Stomach (tissue), 9 donors: Measurements from ENCODE around the gene ETV7. TPM values are rescaled to one million over a fixed set of nuclear protein-coding genes. Genes with fewer than 3 reads are reported as not detected.

Source experiments
- DNase-seq, 2 donors: peaks; one replicate each; pipeline versions ENCODE4 v3.0.0 to v3.0.0-alpha.2; 2013 to 2019
- H3K27ac ChIP-seq, 5 donors: fragments of 200-600 bp in 4 of 5; sonication (generic) in 4 of 5; one replicate each; pipeline ENCODE4 v1.5.1; 2013 to 2019; ENCODE audit warnings: mild to moderate bottlenecking in 1 of 5, moderate library complexity in 1 of 5
- H3K27me3 ChIP-seq, 3 donors: fragments of 200-600 bp; sonication (generic); one replicate each; pipeline ENCODE4 v1.5.1; 2017 to 2019; ENCODE audit warnings: mixed run types in 1 of 3
- H3K36me3 ChIP-seq, 4 donors: fragments of 200-600 bp; sonication (generic); 1 replicate in 3 of 4; 2 replicates in 1 of 4; pipeline ENCODE4 v1.5.1; 2016 to 2019
- H3K4me1 ChIP-seq, 4 donors: fragments of 200-600 bp; sonication (generic); one replicate each; pipeline ENCODE4 v1.5.1; 2016 to 2019
- H3K4me3 ChIP-seq, 4 donors: fragments of 200-600 bp; sonication (generic) in 3 of 4; one replicate each; pipeline ENCODE4 v1.5.1; 2016 to 2019; ENCODE audit warnings: mild to moderate bottlenecking in 1 of 4
- H3K9me3 ChIP-seq, 4 donors: fragments of 200-600 bp; sonication (generic); one replicate each; pipeline ENCODE4 v1.5.1; 2016 to 2019
- CTCF ChIP-seq, 7 experiments: fragments of 450-650 bp in 4 of 7; fragments of 200-600 bp in 3 of 7; sonication (generic) in 3 of 7; IDR thresholded peaks; one replicate each; pipeline ENCODE4 v1.5.1; 2016 to 2019; ENCODE audit warnings: antibody characterized with exemption in 7 of 7, control low read depth in 2 of 7, mild to moderate bottlenecking in 1 of 7
- EP300 ChIP-seq: sonication (generic); formaldehyde crosslinking; IDR thresholded peaks from one replicate; pipeline ENCODE4 v1.6.1; 2017; ENCODE audit warnings: antibody characterized with exemption
- POLR2A ChIP-seq, 4 donors: fragments of 450-650 bp; IDR thresholded peaks; one replicate each; pipeline ENCODE4 v1.6.1; 2016; ENCODE audit warnings: antibody characterized with exemption in 4 of 4, control low read depth in 2 of 4, mild to moderate bottlenecking in 1 of 4, moderate library complexity in 1 of 4
- POLR2AphosphoS5 ChIP-seq, 3 donors: sonication (generic); formaldehyde crosslinking; IDR thresholded peaks; one replicate each; pipeline ENCODE4 v1.6.1; 2016; ENCODE audit warnings: antibody characterized with exemption in 3 of 3
- WGBS, 5 donors: extraction: QIAGEN DNeasy Blood & Tissue Kit in 3 of 5; methylation state at CpG; one replicate each; pipeline versions ENCODE4 v1.1.5 to v1.1.7; 2013 to 2018; 5-methylcytosine and 5-hydroxymethylcytosine counted together
- intact Hi-C: fragments of 100-400 bp; cut with DNase I; formaldehyde crosslinking; loops from one replicate; pipeline ENCODE4 v1.15.1; 2023; ENCODE audit warnings: low total_unique reads
- polyA plus RNA-seq, 3 donors: library from polyadenylated mRNA; stranded (reverse); fragments of 200-250 nt; gene quantifications; one replicate each; pipeline ENCODE4 v1.2.3, GENCODE V29; 2013
- total RNA-seq, 5 donors: library from RNA; depleted of rRNA; stranded (reverse); fragments of >200 nt; gene quantifications; one replicate each; pipeline versions ENCODE4 v1.1.0 to v1.2.3, GENCODE V29; 2014 to 2016
- donor health status: healthy with polysubstance abuse.
- donor health status: Bipolar disorder and iron deficiency.
- donor health status: healthy.

The ETV7 gene
- total and polyA plus RNA-seq, 8 donors, result 0.37 to 20.4 (median 4.8) TPM; not detected in 1

- H3K36me3 ChIP-seq, result peaks cover 0 to 42% (median 1%) of the 10 kb centered on the region in 4 donors
- no peak for DNase-seq
- no peak overlapping the region for H3K27ac ChIP-seq
- whole genome bisulfite sequencing, 5 donors, result 49 to 57% (median 54%) methylated on average over 6 of the region's 6 CpGs
- intact Hi-C loops, result no loop called here
- H3K4me1 ChIP-seq, result no peaks in the 10 kb centered on the region
- H3K9me3 ChIP-seq, result no peaks in the 10 kb centered on the region
- peaks cover 0 to 18% (median 0%) of the 10 kb centered on the region in 3 donors for H3K27me3 ChIP-seq
- TF ChIP-seq EP300 (no peak), POLR2A (IDR thresholded peaks at IDR 0.05) (no peak), POLR2AphosphoS5 (IDR thresholded peaks at IDR 0.05) (no peak), CTCF (IDR thresholded peaks at IDR 0.05) (no peak)
- no peak overlapping the region for H3K4me3 ChIP-seq
Observed at GRCh38 chr6:36327226-36327918, 60.1 kb downstream of the ETV7 start.

GRCh38 chr6:36326356-36326995, 61.0 kb downstream of the ETV7 start:
- no peaks in the 10 kb centered on the region for H3K9me3 ChIP-seq
- intact Hi-C loops, result no loop called here
- TF ChIP-seq CTCF (IDR thresholded peaks at IDR 0.05), result no peak
- no peak for TF ChIP-seq EP300
- TF ChIP-seq POLR2A (IDR thresholded peaks at IDR 0.05), result no peak
- TF ChIP-seq POLR2AphosphoS5 (IDR thresholded peaks at IDR 0.05), result no peak
- H3K27me3 ChIP-seq, result peaks cover 0 to 15% (median 0%) of the 10 kb centered on the region in 3 donors
- H3K4me1 ChIP-seq, result no peaks in the 10 kb centered on the region
- no peak overlapping the region for H3K27ac ChIP-seq
- peaks cover 0 to 47% (median 2%) of the 10 kb centered on the region in 4 donors for H3K36me3 ChIP-seq
- H3K4me3 ChIP-seq, result no peak overlapping the region
- DNase-seq, result peak in 1 of 2 donors; percentile 85
- WGBS, 5 donors, result 66 to 76% (median 71%) methylated on average over 6 to 7 of the region's 7 CpGs

DNA sequence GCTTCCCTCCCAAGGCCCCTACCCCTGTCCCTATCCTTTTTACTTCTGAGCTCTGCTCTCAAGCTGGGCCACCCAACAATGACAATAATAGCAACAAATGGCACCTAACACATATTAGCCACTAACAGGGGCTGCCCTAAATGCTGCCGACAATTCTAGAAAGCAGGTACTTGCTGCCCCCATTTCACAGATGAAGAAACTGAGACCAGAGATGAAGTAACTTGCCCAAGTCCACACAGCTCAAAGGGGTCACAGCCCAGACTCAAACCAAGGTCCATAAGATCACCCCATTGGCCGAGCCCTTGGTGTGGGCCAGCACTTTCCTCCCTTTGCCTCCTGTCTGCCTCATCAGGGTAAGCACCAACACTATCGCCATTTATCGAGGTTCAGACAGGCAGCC, 62.8 kb downstream of the ETV7 start:
- Histone ChIP-seq H3K36me3 (peaks cover 0 to 43% (median 2%) of the 10 kb centered on the region in 4 donors), H3K9me3 (no peaks in the 10 kb centered on the region), H3K27ac (no peak overlapping the region), H3K4me3 (no peak overlapping the region), H3K27me3 (peaks cover 0 to 3% (median 0%) of the 10 kb centered on the region in 3 donors), H3K4me1 (no peaks in the 10 kb centered on the region)
- intact Hi-C loops, result no loop called here
- whole genome bisulfite sequencing, 5 donors, result 89 to 94% (median 93%) methylated on average over 4 of the region's 4 CpGs
- DNase-seq, result no peak
- TF ChIP-seq EP300 (no peak), CTCF (IDR thresholded peaks at IDR 0.05) (no peak)

DNA sequence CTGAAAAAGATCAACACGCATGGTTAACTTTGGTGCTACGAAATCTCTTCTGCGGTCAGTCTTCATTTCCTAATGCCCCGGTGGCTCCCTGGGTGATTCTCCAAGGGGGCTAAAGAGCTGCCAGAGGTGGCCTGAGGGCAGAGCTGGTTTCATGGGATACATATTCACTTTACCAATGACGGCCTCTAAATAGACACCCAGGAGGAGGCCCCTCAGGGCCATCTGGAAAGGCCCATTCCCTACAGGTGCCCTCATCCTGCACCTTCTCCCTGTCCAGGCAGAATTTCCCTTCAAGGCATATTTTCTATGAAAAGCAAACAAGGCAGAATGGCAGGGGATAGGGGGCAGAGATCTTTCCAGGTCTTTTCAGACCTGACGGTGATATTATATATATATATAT, 63.3 kb downstream of the ETV7 start:
- H3K4me1 ChIP-seq, result peaks cover 0 to 4% (median 0%) of the 10 kb centered on the region in 4 donors
- intact Hi-C loops, result no loop called here
- no peaks in the 10 kb centered on the region for H3K9me3 ChIP-seq
- TF ChIP-seq POLR2AphosphoS5 (IDR thresholded peaks at IDR 0.05) (no peak), POLR2A (IDR thresholded peaks at IDR 0.05) (no peak), CTCF (IDR thresholded peaks at IDR 0.05) (no peak), EP300 (no peak)
- H3K4me3 ChIP-seq, result no peak overlapping the region
- no peak overlapping the region for H3K27ac ChIP-seq
- peaks cover 0 to 43% (median 2%) of the 10 kb centered on the region in 4 donors for H3K36me3 ChIP-seq
- 83 to 98% (median 96%) methylated on average over 6 of the region's 6 CpGs for whole genome bisulfite sequencing, 5 donors
- DNase-seq, result no peak
- H3K27me3 ChIP-seq, result no peaks in the 10 kb centered on the region
